Astrocyte of the spinal cord (primary cell): ENCODE results near the gene PCDHB15.
"Not testable (repeated sequence)": the region's sequence is repeated elsewhere in the genome, so short reads cannot be mapped to it uniquely, and the experiment has no call there.

ENCODE experiments used
- DNase-seq: peaks from one replicate; pipeline ENCODE4 v3.0.0; 2011; ENCODE audit warnings: low read depth, low spot score
- H3K4me3 ChIP-seq: 2 replicates; pipeline ENCODE4 v1.5.1; 2011; ENCODE audit warnings: low read depth, mild to moderate bottlenecking, low read length, moderate library complexity
- CTCF ChIP-seq: IDR thresholded peaks from 2 replicates; pipeline ENCODE4 v1.5.1; 2012; ENCODE audit warnings: low read depth, mild to moderate bottlenecking, low read length, inconsistent platforms
- in situ Hi-C: cut with HindIII; loops from 2 replicates; pipeline ENCODE4 v1.10.0; 2017; ENCODE audit warnings: low sequenced_read_pairs

Gene PCDHB15

GRCh38 chr5:141245250-141245717, at the start of gene PCDHB15:
TSS of gene PCDHB15 (plus strand) at chr5:141245395. CDS start at chr5:141245579, 184 bp downstream.
- no peak for DNase-seq
- no peak within 1 kb of the TSS for H3K4me3 ChIP-seq
- in situ Hi-C loops = no loop called here
- no peak for TF ChIP-seq CTCF

GRCh38 chr5:141196363-141196762, 48.8 kb upstream of the PCDHB15 start:
- TF ChIP-seq CTCF = no peak
- DNase-seq = no peak
- H3K4me3 ChIP-seq = no peak overlapping the region
- in situ Hi-C loops = no loop called here

- no peak within 1 kb of the TSS for H3K4me3 ChIP-seq
- in situ Hi-C loops = no loop called here
- TF ChIP-seq CTCF = no peak
- DNase-seq = no peak
Measured at GRCh38 chr5:141199359-141200235, 45.6 kb upstream of the PCDHB15 start, which contains the start of gene PCDHB11. TSS of gene PCDHB11 (plus strand) at chr5:141199627. CDS start at chr5:141199775, 148 bp downstream.

- DNase-seq, H3K4me3 ChIP-seq, in situ Hi-C loops: not testable (repeated sequence)
Measured at GRCh38 chr5:141201126-141201525, 44.1 kb upstream of the PCDHB15 start.

- H3K4me3 ChIP-seq, in situ Hi-C loops: not testable (repeated sequence)
Measured at GRCh38 chr5:141201646-141202045, 43.5 kb upstream of the PCDHB15 start.

GRCh38 chr5:141208478-141208877, 36.7 kb upstream of the PCDHB15 start, which contains the start of gene PCDHB12:
TSS of gene PCDHB12 (plus strand) at chr5:141208719. CDS start at chr5:141208908, 189 bp downstream.
- H3K4me3 ChIP-seq = no peak within 1 kb of the TSS
- no peak for TF ChIP-seq CTCF
- no peak for DNase-seq
- in situ Hi-C loops = no loop called here

More at GRCh38 chr5:141201646-141202045, 43.5 kb upstream of the PCDHB15 start:
- DNase-seq = not testable (repeated sequence)

- H3K4me3 ChIP-seq, in situ Hi-C loops, DNase-seq: not testable (repeated sequence)
Measured at GRCh38 chr5:141210281-141210680, 34.9 kb upstream of the PCDHB15 start.

- DNase-seq, H3K4me3 ChIP-seq, in situ Hi-C loops: not testable (repeated sequence)
Measured at GRCh38 chr5:141210849-141211248, 34.3 kb upstream of the PCDHB15 start.

GRCh38 chr5:141213656-141214339, 31.4 kb upstream of the PCDHB15 start, which contains the start of gene PCDHB13:
TSS of gene PCDHB13 (plus strand) at chr5:141213919. CDS start at chr5:141214124, 205 bp downstream.
- DNase-seq, H3K4me3 ChIP-seq, in situ Hi-C loops: not testable (repeated sequence)

- DNase-seq, H3K4me3 ChIP-seq, in situ Hi-C loops: not testable (repeated sequence)
Measured at GRCh38 chr5:141214583-141214982, 30.6 kb upstream of the PCDHB15 start.

GRCh38 chr5:141215504-141215903, 29.7 kb upstream of the PCDHB15 start:
- in situ Hi-C loops = not testable (repeated sequence)

GRCh38 chr5:141216035-141216434, 29.2 kb upstream of the PCDHB15 start:
- H3K4me3 ChIP-seq, in situ Hi-C loops, DNase-seq: not testable (repeated sequence)

More at GRCh38 chr5:141215504-141215903, 29.7 kb upstream of the PCDHB15 start:
- not testable (repeated sequence) for H3K4me3 ChIP-seq, DNase-seq
